ENCODE measurements around the gene NOL4L.

Gene NOL4L

GRCh38 chr20:32607727-32608663 lies 22.9 kb upstream of the NOL4L start:
- no peaks in the 10 kb centered on the region for H3K9me3 Mint-ChIP-seq
- H3K27ac Mint-ChIP-seq, result no peak overlapping the region
- H3K27me3 Mint-ChIP-seq (ENCODE audit: low read depth, poor library complexity), result peaks cover 5% of the 10 kb centered on the region
- H3K36me3 Mint-ChIP-seq (ENCODE audit: low read depth), result no peaks in the 10 kb centered on the region
- DNase-seq, result no peak
- TF ChIP-seq CTCF (IDR thresholded peaks at IDR 0.05), result no peak
- H3K4me3 Mint-ChIP-seq, result no peak overlapping the region
- peaks cover 30% of the 10 kb centered on the region for H3K4me1 Mint-ChIP-seq

GRCh38 chr20:32607324-32607723 lies 22.2 kb upstream of the NOL4L start:
- Mint-ChIP-seq H3K27me3 (ENCODE audit: low read depth, poor library complexity) (peaks cover 5% of the 10 kb centered on the region), H3K9me3 (no peaks in the 10 kb centered on the region), H3K4me3 (no peak overlapping the region), H3K27ac (no peak overlapping the region), H3K36me3 (ENCODE audit: low read depth) (no peaks in the 10 kb centered on the region), H3K4me1 (peaks cover 27% of the 10 kb centered on the region)
- no peak for DNase-seq
- no peak for TF ChIP-seq CTCF (IDR thresholded peaks at IDR 0.05)

- no peak for TF ChIP-seq CTCF (IDR thresholded peaks at IDR 0.05)
- Mint-ChIP-seq H3K36me3 (ENCODE audit: low read depth) (no peaks in the 10 kb centered on the region), H3K27ac (no peak overlapping the region), H3K27me3 (ENCODE audit: low read depth, poor library complexity) (peaks cover 5% of the 10 kb centered on the region), H3K9me3 (no peaks in the 10 kb centered on the region), H3K4me3 (no peak overlapping the region), H3K4me1 (peaks cover 22% of the 10 kb centered on the region)
- DNase-seq, result no peak
Observed at GRCh38 chr20:32606790-32607189, 21.7 kb upstream of the NOL4L start.

GRCh38 chr20:32606107-32606506 lies 21.0 kb upstream of the NOL4L start:
- Mint-ChIP-seq H3K4me3 (no peak overlapping the region), H3K9me3 (no peaks in the 10 kb centered on the region), H3K36me3 (ENCODE audit: low read depth) (no peaks in the 10 kb centered on the region), H3K27me3 (ENCODE audit: low read depth, poor library complexity) (peaks cover 5% of the 10 kb centered on the region), H3K27ac (no peak overlapping the region), H3K4me1 (peaks cover 15% of the 10 kb centered on the region)
- DNase-seq, result no peak
- no peak for TF ChIP-seq CTCF (IDR thresholded peaks at IDR 0.05)

GRCh38 chr20:32605167-32605656 lies 20.1 kb upstream of the NOL4L start:
- no peak for TF ChIP-seq CTCF (IDR thresholded peaks at IDR 0.05)
- Mint-ChIP-seq H3K9me3 (no peaks in the 10 kb centered on the region), H3K27me3 (ENCODE audit: low read depth, poor library complexity) (peaks cover 5% of the 10 kb centered on the region), H3K4me3 (no peak overlapping the region), H3K27ac (no peak overlapping the region), H3K4me1 (peaks cover 9% of the 10 kb centered on the region), H3K36me3 (ENCODE audit: low read depth) (no peaks in the 10 kb centered on the region)
- no peak for DNase-seq

Data from nephron progenitor cell (in vitro differentiated cells).